Central memory CD8-positive, alpha-beta T cell (primary cell): ENCODE measurements around the gene ABHD8.
"Not testable (repeated sequence)": the region's sequence is repeated elsewhere in the genome, so short reads cannot be mapped to it uniquely, and the experiment has no call there.

ENCODE experiments used
- ATAC-seq: fragments of 150-1000 bp; cut with Tn5 transposase; replicated peaks from 2 replicates; pipeline ENCODE4 v1.10.0; 2022; ENCODE audit warnings: mild to moderate bottlenecking, moderate FRiP score, moderate number of reproducible peaks; ENCODE audit not compliant: poor library complexity, severe bottlenecking; ENCODE audit errors: extremely low read depth
- DNase-seq, 2 donors: peaks; one replicate each; pipeline ENCODE4 v3.0.0; 2021; ENCODE audit warnings: low spot score in 2 of 2
- H3K27ac Mint-ChIP-seq: one replicate; pipeline ENCODE4 v1.8.0; 2022; ENCODE audit warnings: low read depth, mild to moderate bottlenecking, moderate library complexity, mixed read lengths
- H3K27me3 Mint-ChIP-seq: one replicate; pipeline ENCODE4 v1.8.0; 2022; ENCODE audit warnings: mixed read lengths
- H3K36me3 Mint-ChIP-seq: one replicate; pipeline ENCODE4 v1.8.0; 2022; ENCODE audit warnings: mild to moderate bottlenecking, moderate library complexity, mixed read lengths; ENCODE audit not compliant: insufficient read depth
- H3K4me1 Mint-ChIP-seq: one replicate; pipeline ENCODE4 v1.8.0; 2022; ENCODE audit warnings: mixed read lengths
- H3K4me3 Mint-ChIP-seq: one replicate; pipeline ENCODE4 v1.8.0; 2022; ENCODE audit warnings: mild to moderate bottlenecking, moderate library complexity, mixed read lengths
- H3K9me3 Mint-ChIP-seq: one replicate; pipeline ENCODE4 v1.8.0; 2022; ENCODE audit warnings: mixed read lengths

ABHD8 gene

GRCh38 chr19:17295551-17295950 is 7.7 kb downstream of the ABHD8 start:
- not testable (repeated sequence) for H3K27ac Mint-ChIP-seq, H3K36me3 Mint-ChIP-seq, H3K27me3 Mint-ChIP-seq, H3K4me1 Mint-ChIP-seq, ATAC-seq, H3K4me3 Mint-ChIP-seq, H3K9me3 Mint-ChIP-seq, DNase-seq

- H3K27ac Mint-ChIP-seq: no peak overlapping the region
- H3K27me3 Mint-ChIP-seq: no peaks in the 10 kb centered on the region
- peaks cover 2% of the 10 kb centered on the region for H3K36me3 Mint-ChIP-seq
- H3K9me3 Mint-ChIP-seq: no peaks in the 10 kb centered on the region
- H3K4me3 Mint-ChIP-seq: no peak overlapping the region
- no peaks in the 10 kb centered on the region for H3K4me1 Mint-ChIP-seq
- DNase-seq (peak; percentile 21 to 32), ATAC-seq (no peak)
These were observed 9.0 kb downstream of the ABHD8 start for GRCh38 chr19:17294051-17294891.

GRCh38 chr19:17293605-17294004 is 9.6 kb downstream of the ABHD8 start:
- Mint-ChIP-seq H3K4me1 (no peaks in the 10 kb centered on the region), H3K9me3 (no peaks in the 10 kb centered on the region), H3K36me3 (peaks cover 2% of the 10 kb centered on the region), H3K27me3 (no peaks in the 10 kb centered on the region), H3K27ac (no peak overlapping the region), H3K4me3 (no peak overlapping the region)
- ATAC-seq (no peak), DNase-seq (no peak)

- peak; percentile 96 for ATAC-seq
- peak; percentile 65 to 75 for DNase-seq
- Mint-ChIP-seq H3K4me3 (peak overlapping the region; percentile 84), H3K9me3 (no peaks in the 10 kb centered on the region), H3K36me3 (peaks cover 2% of the 10 kb centered on the region), H3K27ac (no peak overlapping the region), H3K27me3 (no peaks in the 10 kb centered on the region), H3K4me1 (no peaks in the 10 kb centered on the region)
These were observed 10.7 kb downstream of the ABHD8 start for GRCh38 chr19:17292301-17293074.

- no peaks in the 10 kb centered on the region for H3K27me3 Mint-ChIP-seq
- no peaks in the 10 kb centered on the region for H3K4me1 Mint-ChIP-seq
- H3K4me3 Mint-ChIP-seq: no peak overlapping the region
- DNase-seq (no peak), ATAC-seq (no peak)
- no peaks in the 10 kb centered on the region for H3K9me3 Mint-ChIP-seq
- no peaks in the 10 kb centered on the region for H3K36me3 Mint-ChIP-seq
- H3K27ac Mint-ChIP-seq: no peak overlapping the region
These were observed 13.7 kb downstream of the ABHD8 start for GRCh38 chr19:17289489-17289888.

GRCh38 chr19:17286752-17287151 is 16.5 kb downstream of the ABHD8 start:
- Mint-ChIP-seq H3K9me3 (no peaks in the 10 kb centered on the region), H3K27ac (no peak overlapping the region), H3K4me1 (peaks cover 13% of the 10 kb centered on the region), H3K36me3 (no peaks in the 10 kb centered on the region), H3K27me3 (no peaks in the 10 kb centered on the region), H3K4me3 (no peak overlapping the region)
- DNase-seq: no peak
- ATAC-seq: no peak

GRCh38 chr19:17286263-17286662 is 17.0 kb downstream of the ABHD8 start:
- Mint-ChIP-seq H3K27me3 (no peaks in the 10 kb centered on the region), H3K36me3 (no peaks in the 10 kb centered on the region), H3K4me1 (peaks cover 13% of the 10 kb centered on the region), H3K9me3 (no peaks in the 10 kb centered on the region), H3K27ac (no peak overlapping the region), H3K4me3 (no peak overlapping the region)
- no peak for ATAC-seq
- no peak for DNase-seq

- H3K27ac Mint-ChIP-seq: no peak overlapping the region
- H3K4me3 Mint-ChIP-seq: no peak overlapping the region
- H3K4me1 Mint-ChIP-seq: peaks cover 13% of the 10 kb centered on the region
These were observed 17.6 kb downstream of the ABHD8 start for GRCh38 chr19:17285415-17286135.

GRCh38 chr19:17283504-17283996 is 19.7 kb downstream of the ABHD8 start:
- peak overlapping the region; percentile 18 for H3K4me3 Mint-ChIP-seq
- ATAC-seq (no peak), DNase-seq (no peak)
- H3K4me1 Mint-ChIP-seq: peaks cover 13% of the 10 kb centered on the region
- no peaks in the 10 kb centered on the region for H3K27me3 Mint-ChIP-seq
- peaks cover 4% of the 10 kb centered on the region for H3K36me3 Mint-ChIP-seq
- no peaks in the 10 kb centered on the region for H3K9me3 Mint-ChIP-seq
- H3K27ac Mint-ChIP-seq: no peak overlapping the region

More at GRCh38 chr19:17285415-17286135, 17.6 kb downstream of the ABHD8 start:
- H3K27me3 Mint-ChIP-seq: no peaks in the 10 kb centered on the region
- no peaks in the 10 kb centered on the region for H3K36me3 Mint-ChIP-seq
- DNase-seq (no peak), ATAC-seq (no peak)
- H3K9me3 Mint-ChIP-seq: no peaks in the 10 kb centered on the region

GRCh38 chr19:17282488-17283125 is 20.6 kb downstream of the ABHD8 start:
- Mint-ChIP-seq H3K36me3 (peaks cover 6% of the 10 kb centered on the region), H3K27me3 (no peaks in the 10 kb centered on the region)

GRCh38 chr19:17281391-17282304 is 21.6 kb downstream of the ABHD8 start, which contains the start of gene ANKLE1:
Gene ANKLE1, plus strand, starts transcription at chr19:17281901. Its CDS starts 20 bp downstream, at chr19:17281921.
- Mint-ChIP-seq H3K27ac (no peak within 1 kb of the TSS), H3K4me1 (peaks cover 13% of the 10 kb centered on the region), H3K27me3 (no peaks in the 10 kb centered on the region), H3K4me3 (peak within 1 kb of the TSS; percentile 77), H3K36me3 (peaks cover 13% of the 10 kb centered on the region), H3K9me3 (no peaks in the 10 kb centered on the region)
- DNase-seq: no peak
- peak; percentile 26 for ATAC-seq

More at GRCh38 chr19:17282488-17283125, 20.6 kb downstream of the ABHD8 start:
- ATAC-seq (peak; percentile 86), DNase-seq (peak; percentile 58 to 67)
- Mint-ChIP-seq H3K9me3 (no peaks in the 10 kb centered on the region), H3K27ac (no peak overlapping the region), H3K4me3 (peak overlapping the region; percentile 77), H3K4me1 (peaks cover 13% of the 10 kb centered on the region)
